K562 (cell line): Measurements from ENCODE around the gene PCK1. TPM values are rescaled to one million over a fixed set of nuclear protein-coding genes. Genes with fewer than 3 reads are reported as not detected.

Experiments used
- ATAC-seq: fragments of 200-7000 bp; cut with Tn5 transposase; 3 replicates; pipeline ENCODE4 v1.9.1; 2020; ENCODE audit warnings: moderate library complexity
- BruUV-seq: library from RNA; stranded (reverse); fragments of 400-500 nt; replicated peaks from 2 replicates; lab custom pipeline; 2021; lab: Mats Ljungman, UMichigan
- CTCF ChIA-PET: fragments of 300-600 bp; formaldehyde crosslinking; extraction: SDS; loops from one replicate; lab custom pipeline; 2021; ENCODE audit warnings: low intra/inter-chr PET ratio; lab: Yijun Ruan, JAX
- POLR2A ChIA-PET: fragments of 300-600, 350-650 bp; sonication (Branson Sonifier 250); formaldehyde crosslinking; extraction: SDS; loops from one replicate; lab custom pipeline; 2021; ENCODE audit warnings: antibody characterized with exemption, inconsistent platforms; lab: Yijun Ruan, JAX
- DNase-seq, 4 experiments: peaks; one replicate each; pipeline versions ENCODE4 v3.0.0 to v3.0.0-alpha.2; 2011 to 2018; ENCODE audit warnings: low spot score in 3 of 4, mixed read lengths in 3 of 4; ENCODE audit errors: extremely low read depth in 1 of 4
- FAIRE-seq: peaks from 2 replicates; lab custom pipeline; 2011; peaks lifted over from hg19 to GRCh38; lab: Jason Lieb, UNC
- H2AFZ ChIP-seq: 2 replicates; pipeline ENCODE4 v1.6.0; 2011; ENCODE audit warnings: low read depth, low read length, control low read depth, inconsistent platforms
- H3K27ac ChIP-seq: fragments of 200-600 bp; 3 replicates; pipeline ENCODE4 v1.8.0; 2011; ENCODE audit warnings: low read depth, mild to moderate bottlenecking, control low read depth, inconsistent platforms, low read length, moderate library complexity, mixed read lengths; ENCODE audit errors: extremely low read depth
- H3K27me3 ChIP-seq, 2 experiments: fragments of 300-600 bp in 1 of 2; 2 replicates in 1 of 2; 3 replicates in 1 of 2; pipeline versions ENCODE4 v1.6.0 to v1.8.0; 2011; ENCODE audit warnings: inconsistent platforms in 2 of 2, low read length in 2 of 2, mild to moderate bottlenecking in 1 of 2, mixed read lengths in 1 of 2, moderate library complexity in 1 of 2; ENCODE audit not compliant: control insufficient read depth in 2 of 2, insufficient read depth in 2 of 2
- H3K36me3 ChIP-seq: fragments of 300-600 bp; 3 replicates; pipeline ENCODE4 v1.8.0; 2011; ENCODE audit warnings: mild to moderate bottlenecking, low read length, inconsistent platforms; ENCODE audit not compliant: control insufficient read depth, insufficient read depth
- H3K4me1 ChIP-seq, 2 experiments: fragments of 200-600 bp in 1 of 2; replicated peaks in 1 of 2; 2 replicates in 1 of 2; 3 replicates in 1 of 2; pipeline versions ENCODE4 v1.5.1 to v1.8.0; 2011; ENCODE audit warnings: inconsistent platforms in 2 of 2, low read length in 2 of 2, mild to moderate bottlenecking in 1 of 2, mixed read lengths in 1 of 2, moderate library complexity in 1 of 2; ENCODE audit not compliant: control insufficient read depth in 2 of 2, insufficient read depth in 2 of 2
- H3K4me2 ChIP-seq: 2 replicates; pipeline ENCODE4 v1.6.1; 2011; ENCODE audit warnings: low read length, control low read depth, inconsistent platforms, mixed read lengths; ENCODE audit not compliant: insufficient read depth
- H3K4me3 ChIP-seq: fragments of 200-600 bp; sonication (generic), shearing (Covaris generic); 2 replicates; pipeline ENCODE4 v1.5.1; 2016; ENCODE audit warnings: control low read depth, inconsistent platforms
- H3K79me2 ChIP-seq: fragments of 200-600 bp; 3 replicates; pipeline ENCODE4 v1.8.0; 2011; ENCODE audit warnings: low read length, inconsistent platforms; ENCODE audit not compliant: control insufficient read depth, insufficient read depth
- H3K9ac ChIP-seq, 2 experiments: 2 replicates each; pipeline versions ENCODE4 v1.6.0 to v1.6.1; 2011; ENCODE audit warnings: low read depth in 2 of 2, low read length in 2 of 2, control low read depth in 1 of 2, inconsistent platforms in 1 of 2, mild to moderate bottlenecking in 1 of 2, mixed read lengths in 1 of 2; ENCODE audit not compliant: insufficient read depth in 1 of 2
- H3K9me1 ChIP-seq: one replicate; pipeline ENCODE4 v1.6.0; 2011; ENCODE audit warnings: inconsistent platforms, mild to moderate bottlenecking, low read length, moderate library complexity; ENCODE audit not compliant: control insufficient read depth, insufficient read depth
- H3K9me3 ChIP-seq: replicated peaks from 2 replicates; pipeline ENCODE4 v1.5.1; 2011; ENCODE audit warnings: low read depth, low read length, inconsistent platforms; ENCODE audit not compliant: control insufficient read depth, insufficient read depth
- H4K20me1 ChIP-seq: replicated peaks from 2 replicates; pipeline ENCODE4 v1.6.1; 2011; ENCODE audit warnings: low read length, inconsistent platforms, mixed read lengths; ENCODE audit not compliant: control insufficient read depth, insufficient read depth
- BMI1 ChIP-seq: fragments of 150-350 bp; IDR thresholded peaks from 2 replicates; pipeline ENCODE4 v1.6.1; 2014; ENCODE audit warnings: low read length
- CAMTA2 ChIP-seq: fragments of 250-450 bp; sonication (Bioruptor Pico); conservative IDR thresholded peaks from 2 replicates; pipeline ENCODE4 v1.5.1; 2022
- ERF ChIP-seq: fragments of 450-650 bp; formaldehyde crosslinking; IDR thresholded peaks from 2 replicates; pipeline ENCODE4 v1.4.0; 2020; ENCODE audit warnings: mild to moderate bottlenecking, mixed read lengths
- FOS ChIP-seq: IDR thresholded peaks from 3 replicates; pipeline ENCODE4 v1.6.1; 2011; ENCODE audit not compliant: insufficient read length; ENCODE audit errors: extremely low read depth
- FOXA1 ChIP-seq: fragments of 450-650 bp; IDR thresholded peaks from 2 replicates; pipeline ENCODE4 v1.6.1; 2016; ENCODE audit warnings: mild to moderate bottlenecking, borderline replicate concordance
- ID3 ChIP-seq, 2 experiments: fragments of 250-450 bp in 1 of 2; fragments of 450-650 bp in 1 of 2; sonication (Bioruptor Pico) in 1 of 2; IDR thresholded peaks; 2 replicates each; pipeline versions ENCODE4 v1.6.1 to v1.8.0; 2016 to 2021; ENCODE audit warnings: mild to moderate bottlenecking in 2 of 2, moderate library complexity in 2 of 2, missing compliant biosample characterization in 1 of 2, missing genetic modification characterization in 1 of 2
- MAZ ChIP-seq, 2 experiments: fragments of 450-650 bp in 1 of 2; sonication (generic) in 1 of 2; formaldehyde crosslinking; IDR thresholded peaks in 1 of 2; conservative IDR thresholded peaks in 1 of 2; 2 replicates each; pipeline versions ENCODE4 v1.4.0 to v1.5.0; 2020; ENCODE audit warnings: mild to moderate bottlenecking in 1 of 2, missing genetic modification reagents in 1 of 2
- MCM3 ChIP-seq: fragments of 450-650 bp; IDR thresholded peaks from 2 replicates; pipeline ENCODE4 v1.6.1; 2016
- NR1H2 ChIP-seq: sonication (generic); formaldehyde crosslinking; IDR thresholded peaks from 2 replicates; pipeline ENCODE4 v1.4.0; 2020; ENCODE audit warnings: mild to moderate bottlenecking, missing genetic modification reagents
- NRF1 ChIP-seq, 2 experiments: fragments of 450-650 bp; IDR thresholded peaks in 1 of 2; conservative IDR thresholded peaks in 1 of 2; 2 replicates each; pipeline ENCODE4 v1.6.1; 2014; ENCODE audit warnings: mild to moderate bottlenecking in 2 of 2
- STAT5B ChIP-seq: fragments of 250-450 bp; sonication (Bioruptor Pico); IDR thresholded peaks from 2 replicates; pipeline ENCODE4 v1.8.0; 2021; ENCODE audit warnings: mild to moderate bottlenecking, inconsistent platforms
- TAF9B ChIP-seq: fragments of 450-650 bp; IDR thresholded peaks from 2 replicates; pipeline ENCODE4 v1.6.1; 2018; ENCODE audit warnings: mild to moderate bottlenecking; ENCODE audit not compliant: partially characterized antibody
- WHSC1 ChIP-seq: IDR thresholded peaks from one replicate; pipeline ENCODE4 v1.6.1; 2012; ENCODE audit warnings: low read length, control low read depth, inconsistent platforms
- ZBTB12 ChIP-seq: fragments of 250-450 bp; sonication (Bioruptor Pico); IDR thresholded peaks from 2 replicates; pipeline ENCODE4 v1.4.0; 2020
- ZNF165 ChIP-seq: fragments of 250-450 bp; sonication (Bioruptor Pico); IDR thresholded peaks from 2 replicates; pipeline ENCODE4 v1.4.0; 2020; ENCODE audit warnings: borderline replicate concordance
- ZNF175 ChIP-seq: fragments of 200-800 bp; sonication (Bioruptor generic); IDR thresholded peaks from 2 replicates; pipeline ENCODE4 v1.6.1; 2016; ENCODE audit warnings: low read depth, mild to moderate bottlenecking, missing genetic modification characterization, missing compliant biosample characterization
- ZNF436 ChIP-seq: fragments of 250-450, 450-650 bp; sonication (Bioruptor Pico); formaldehyde crosslinking; IDR thresholded peaks from 2 replicates; pipeline ENCODE4 v1.7.0; 2020; ENCODE audit warnings: mild to moderate bottlenecking
- WGBS: fragments of 100-300 bp; shearing (Covaris generic); methylation state at CpG from one replicate; pipeline ENCODE4 v1.1.6; 2016; ENCODE audit warnings: low coverage, mixed read lengths; ENCODE audit not compliant: insufficient coverage; ENCODE audit errors: missing lambda C conversion rate; 5-methylcytosine and 5-hydroxymethylcytosine counted together
- in situ Hi-C: fragments of 300-500 bp; cut with MboI; formaldehyde crosslinking; loops from 4 replicates; pipeline ENCODE4 v1.15.0; 2018; ENCODE audit warnings: inconsistent platforms, mixed read lengths
- intact Hi-C: fragments of 100-400 bp; cut with micrococcal nuclease; formaldehyde crosslinking; loops from 2 replicates; pipeline ENCODE4 v1.14.2; 2022
- polyA plus RNA-seq, 8 experiments: library from polyadenylated mRNA; depleted of rRNA in 4 of 8; stranded (reverse) in 5 of 8; unstranded in 3 of 8; fragments of >200 nt; fragmentation: Nextera tagmentation in 2 of 8; fragmentation: Illumina TruSeq in 1 of 8; extraction: Ambion mirVana in 2 of 8; extraction: Trizol in 1 of 8; gene quantifications; 2 replicates each; pipeline versions ENCODE4 v1.2.1 to v1.2.3, GENCODE V29; 2011 to 2014; ENCODE audit warnings: inconsistent platforms in 1 of 8, missing spikeins in 1 of 8
- total RNA-seq, 7 experiments: library from RNA; depleted of rRNA in 6 of 7; stranded (reverse); fragments of >200 nt in 6 of 7; fragmentation: Illumina TruSeq in 2 of 7; extraction: Trizol in 2 of 7; gene quantifications; 2 replicates each; pipeline versions ENCODE4 v1.2.1 to v1.2.3, GENCODE V29; 2011 to 2021; ENCODE audit warnings: low replicate concordance in 1 of 7

Gene PCK1
- total and polyA plus RNA-seq, 9 of the 15 experiments (the other 6 are each of a cell fraction or from before 2014, with no cell fraction given), result 0.05 to 0.73 (median 0.15) TPM

GRCh38 chr20:57564951-57565642 lies 4.2 kb downstream of the PCK1 start:
- Histone ChIP-seq H3K9me3 (no peaks in the 10 kb centered on the region), H3K27me3 (0 out of 5 replicates have a peak, but pooled peaks cover 0 to 12% of the 10 kb centered on the region in 2 experiments), H3K79me2 (no peaks in the 10 kb centered on the region), H3K9ac (no peak overlapping the region), H3K4me3 (no peak overlapping the region), H3K9me1 (no peaks in the 10 kb centered on the region), H3K4me2 (no peak overlapping the region), H2AFZ (no peak overlapping the region), H3K36me3 (no peaks in the 10 kb centered on the region), H3K27ac (no peak overlapping the region), H3K4me1 (peaks cover 14 to 24% of the 10 kb centered on the region in 2 experiments), H4K20me1 (no peaks in the 10 kb centered on the region)
- FAIRE-seq (no peak), ATAC-seq (no peak), DNase-seq (no peak)
- in situ Hi-C loops, result no loop called here
- POLR2A ChIA-PET, result interaction anchor here (0.6 to 1.0 kb wide), 3 partner anchors 14 to 404 kb away, joined by 3 to 5 read pairs (median 3); no protein-coding TSS in a partner anchor
- BruUV-seq, result no TSS peak
- WGBS, result 24% methylated on average over 11 of the region's 11 CpGs
- intact Hi-C loops, result no loop called here
- CTCF ChIA-PET, result no interaction called here
- TF ChIP-seq MCM3, result no peak
- no peak for TF ChIP-seq STAT5B (CRISPR knock-in tag)
- TF ChIP-seq ZNF165 (CRISPR knock-in tag), result no peak
- no peak for TF ChIP-seq ZNF175
- no peak for TF ChIP-seq FOXA1
- no peak for TF ChIP-seq BMI1
- TF ChIP-seq ZBTB12 (CRISPR knock-in tag), result no peak
- TF ChIP-seq ERF (CRISPR knock-in tag), result no peak
- no peak for TF ChIP-seq MAZ (CRISPR knock-in tag; conservative IDR thresholded peaks at IDR 0.05 in 1 of 2, IDR thresholded peaks at IDR 0.05 in 1 of 2)
- TF ChIP-seq NR1H2 (CRISPR knock-in tag), result no peak
- no peak for TF ChIP-seq WHSC1
- no peak for TF ChIP-seq TAF9B
- no peak for TF ChIP-seq FOS
- no peak for TF ChIP-seq ZNF436
- TF ChIP-seq CAMTA2 (CRISPR knock-in tag), result no peak
- no peak for TF ChIP-seq ID3 (CRISPR knock-in tag; IDR thresholded peaks at IDR 0.05)
- no peak for TF ChIP-seq ID3 (tag; IDR thresholded peaks at IDR 0.05)
- TF ChIP-seq NRF1 (conservative IDR thresholded peaks at IDR 0.05 in 1 of 2, IDR thresholded peaks at IDR 0.05 in 1 of 2), result no peak
